Activated naive CD8-positive, alpha-beta T cell treated with anti-CD3 and anti-CD28 coated beads, Interleukin-2, amount 10 ng/mL, durations not matched to agents 7 days and 5 days (primary cell): ENCODE data around the gene PCP4L1. TPM values are rescaled to one million over a fixed set of nuclear protein-coding genes. Genes with fewer than 3 reads are reported as not detected.
"Not testable (repeated sequence)": the region's sequence is repeated elsewhere in the genome, so short reads cannot be mapped to it uniquely, and the experiment has no call there.

Experiments used
- ATAC-seq: fragments of 150-1000 bp; cut with Tn5 transposase; one replicate; pipeline ENCODE4 v1.10.0; 2021; ENCODE audit warnings: low read depth, moderate library complexity
- POLR2A ChIA-PET: fragments of 350-600 bp; sonication (Branson Sonifier 250); formaldehyde crosslinking; loops from one replicate; lab custom pipeline; 2021; ENCODE audit warnings: antibody characterized with exemption; lab: Charles Lee
- DNase-seq: peaks from one replicate; pipeline ENCODE4 v3.0.0; 2021
- H3K27ac Mint-ChIP-seq: one replicate; pipeline ENCODE4 v1.8.0; 2022; ENCODE audit warnings: mild to moderate bottlenecking, mixed read lengths
- H3K27me3 Mint-ChIP-seq: one replicate; pipeline ENCODE4 v1.8.0; 2022; ENCODE audit warnings: mild to moderate bottlenecking, moderate library complexity, mixed read lengths
- H3K36me3 Mint-ChIP-seq: one replicate; pipeline ENCODE4 v1.8.0; 2021; ENCODE audit warnings: mild to moderate bottlenecking, mixed read lengths
- H3K4me1 Mint-ChIP-seq: one replicate; pipeline ENCODE4 v1.8.0; 2021; ENCODE audit warnings: mixed read lengths
- H3K4me3 Mint-ChIP-seq: one replicate; pipeline ENCODE4 v1.8.0; 2022; ENCODE audit warnings: mild to moderate bottlenecking, moderate library complexity, mixed read lengths
- H3K9me3 Mint-ChIP-seq: one replicate; pipeline ENCODE4 v1.8.0; 2021; ENCODE audit warnings: mixed read lengths
- microRNA-seq: library from miRNA; unstranded; fragments of <30 nt; microRNA quantifications from one replicate; pipeline ENCODE4 v1.2.0, GENCODE V29; 2022
- total RNA-seq, 2 experiments: library from RNA; stranded (reverse); gene quantifications; one replicate each; pipeline ENCODE4 v1.2.3, GENCODE V29; 2021

PCP4L1 gene
- total RNA-seq, 2 experiments from 2014 or later = 0.91 to 1.1 TPM

- Mint-ChIP-seq H3K9me3 (no peaks in the 10 kb centered on the region), H3K27me3 (peaks cover 2% of the 10 kb centered on the region), H3K4me1 (peaks cover 17% of the 10 kb centered on the region), H3K36me3 (no peaks in the 10 kb centered on the region), H3K4me3 (peak within 1 kb of the TSS; percentile 99), H3K27ac (peak within 1 kb of the TSS; percentile 98)
- POLR2A ChIA-PET = interaction anchor here (0.7 to 2.4 kb wide), 11 partner anchors 9 to 412 kb away, joined by 3 to 22 read pairs (median 4); partner anchors contain the start of genes NDUFS2, PPOX and TOMM40L
- DNase-seq (peak; percentile 91), ATAC-seq (peak; percentile 98)
Observed at GRCh38 chr1:161314201-161314981, 55.8 kb downstream of the PCP4L1 start, which contains the start of gene SDHC. Gene SDHC, plus strand, starts transcription at chr1:161314381. Its CDS starts 25 bp downstream, at chr1:161314406.

DNA sequence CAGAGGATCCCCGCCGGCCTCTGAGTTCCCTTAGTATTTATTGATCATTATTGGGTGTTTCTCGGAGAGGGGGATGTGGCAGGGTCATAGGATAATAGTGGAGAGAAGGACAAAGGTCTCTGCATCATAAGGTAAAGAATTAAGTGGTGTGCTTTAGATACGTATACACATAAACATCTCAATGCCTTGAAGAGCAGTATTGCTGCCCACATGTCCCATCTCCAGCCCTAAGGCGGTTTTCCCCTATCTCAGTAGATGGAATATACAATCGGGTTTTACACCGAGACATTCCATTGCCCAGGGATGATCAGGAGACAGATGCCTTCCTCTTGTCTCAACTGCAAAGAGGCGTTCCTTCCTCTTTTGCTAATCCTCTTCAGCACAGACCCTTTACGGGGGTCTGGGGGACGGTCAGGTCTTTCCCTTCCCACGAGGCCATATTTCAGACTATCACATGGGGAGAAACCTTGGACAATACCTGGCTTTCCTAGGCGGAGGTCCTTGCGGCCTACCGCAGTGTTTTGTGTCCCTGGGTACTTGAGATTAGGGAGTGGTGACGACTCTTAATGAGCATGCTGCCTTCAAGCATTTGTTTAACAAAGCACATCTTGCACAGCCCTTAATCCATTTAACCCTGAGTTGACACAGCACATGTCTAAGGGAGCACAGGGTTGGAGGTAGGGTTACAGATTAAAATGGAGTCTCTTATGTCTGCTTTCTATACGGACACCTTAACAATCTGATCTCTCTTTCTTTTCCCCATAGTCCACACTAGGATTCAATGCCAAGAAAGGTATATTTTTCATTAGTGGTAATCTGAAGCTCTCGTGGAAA, 57.5 kb downstream of the PCP4L1 start:
- DNase-seq, H3K27ac Mint-ChIP-seq, ATAC-seq, H3K27me3 Mint-ChIP-seq, H3K4me3 Mint-ChIP-seq, H3K36me3 Mint-ChIP-seq, H3K9me3 Mint-ChIP-seq, POLR2A ChIA-PET: not testable (repeated sequence)
- H3K4me1 Mint-ChIP-seq = peaks cover 17% of the 10 kb centered on the region

DNA sequence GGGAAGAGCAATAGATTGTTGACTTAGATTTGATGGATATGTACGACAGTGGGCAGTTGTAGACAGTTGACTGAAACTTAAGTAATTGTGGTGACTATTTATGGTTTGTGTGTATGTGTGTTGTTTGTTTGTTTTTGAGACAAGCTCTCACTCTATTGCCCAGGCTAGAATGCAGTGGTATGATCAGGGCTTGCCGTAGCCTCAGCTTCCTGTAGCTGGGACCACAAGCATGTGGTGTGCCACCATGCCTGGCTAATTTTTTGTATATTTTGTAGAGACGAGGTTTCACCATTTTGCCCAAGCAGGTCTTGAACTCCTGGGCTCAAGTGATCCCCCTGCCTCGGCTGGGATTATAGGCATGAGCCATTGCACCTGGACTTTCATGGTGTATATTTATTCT, 65.5 kb downstream of the PCP4L1 start:
- H3K27me3 Mint-ChIP-seq = no peaks in the 10 kb centered on the region
- peak overlapping the region; percentile 42 for H3K4me3 Mint-ChIP-seq
- peak; percentile 74 for ATAC-seq
- peak overlapping the region; percentile 61 for H3K27ac Mint-ChIP-seq
- H3K4me1 Mint-ChIP-seq = peaks cover 8% of the 10 kb centered on the region
- POLR2A ChIA-PET = interaction anchor here (0.9 to 1.1 kb wide), 2 partner anchors 10 to 122 kb away, joined by 3 to 4 read pairs; partner anchors contain the start of genes NDUFS2 and SDHC
- H3K9me3 Mint-ChIP-seq = no peaks in the 10 kb centered on the region
- DNase-seq = peak; percentile 46
- peaks cover 16% of the 10 kb centered on the region for H3K36me3 Mint-ChIP-seq

- no peak for ATAC-seq
- Mint-ChIP-seq H3K27ac (no peak overlapping the region), H3K4me1 (peaks cover 3% of the 10 kb centered on the region), H3K9me3 (no peaks in the 10 kb centered on the region), H3K36me3 (peaks cover 19% of the 10 kb centered on the region), H3K4me3 (no peak overlapping the region), H3K27me3 (no peaks in the 10 kb centered on the region)
- DNase-seq = no peak
- POLR2A ChIA-PET = interaction anchor here (0.6 kb wide), 1 partner anchor 25 kb away, joined by 3 read pairs; no protein-coding TSS in a partner anchor
Observed at GRCh38 chr1:161330346-161330745, 71.8 kb downstream of the PCP4L1 start.

- POLR2A ChIA-PET = no interaction called here
- ATAC-seq = no peak
- no peak overlapping the region for H3K27ac Mint-ChIP-seq
- H3K4me3 Mint-ChIP-seq = no peak overlapping the region
- no peak for DNase-seq
- H3K27me3 Mint-ChIP-seq = no peaks in the 10 kb centered on the region
- no peaks in the 10 kb centered on the region for H3K9me3 Mint-ChIP-seq
- H3K4me1 Mint-ChIP-seq = peaks cover 3% of the 10 kb centered on the region
- peaks cover 18% of the 10 kb centered on the region for H3K36me3 Mint-ChIP-seq
Observed at GRCh38 chr1:161333166-161333565, 74.6 kb downstream of the PCP4L1 start.

Small RNA genes lying within 50 kb of the gene (microRNA-seq; reads per million reads assigned to microRNA genes)
- gene MIR5187 = not detected

Other genes with a start within 250 kb of the PCP4L1 start
- gene F11R, start 237.6 kb upstream of the PCP4L1 start, total RNA-seq = 10 to 100 TPM; 28.5 to 35.9 TPM
- gene TSTD1, start 219.8 kb upstream of the PCP4L1 start, total RNA-seq = 10 to 100 TPM; 81.7 to 84.9 TPM
- gene USF1, start 212.8 kb upstream of the PCP4L1 start, total RNA-seq = 10 to 100 TPM; 93.0 to 96.3 TPM
- 100 to 1,000 TPM; 260 to 273 TPM for gene ARHGAP30, start 188.9 kb upstream of the PCP4L1 start, total RNA-seq
- not detected for gene NECTIN4, start 169.2 kb upstream of the PCP4L1 start, total RNA-seq
- gene KLHDC9, start 160.4 kb upstream of the PCP4L1 start, total RNA-seq = 1 to 10 TPM; 1.2 TPM
- 10 to 100 TPM; 54.1 to 62.3 TPM for gene PFDN2, start 140.7 kb upstream of the PCP4L1 start, total RNA-seq
- 10 to 100 TPM; 44.7 to 49.3 TPM for gene NIT1, start 140.6 kb upstream of the PCP4L1 start, total RNA-seq
- 10 to 100 TPM; 39.8 to 40.3 TPM for gene DEDD, start 126.1 kb upstream of the PCP4L1 start, total RNA-seq
- gene UFC1, start 104.8 kb upstream of the PCP4L1 start, total RNA-seq = 10 to 100 TPM; 95.9 to 98.1 TPM
- 10 to 100 TPM; 40.7 to 46.8 TPM for gene USP21, start 99.2 kb upstream of the PCP4L1 start, total RNA-seq
- 10 to 100 TPM; 47.0 to 53.0 TPM for gene PPOX, start 92.3 kb upstream of the PCP4L1 start, total RNA-seq
- 10 to 100 TPM; 54.5 to 54.8 TPM for gene B4GALT3, start 81.2 kb upstream of the PCP4L1 start, total RNA-seq
- gene ADAMTS4, start 59.7 kb upstream of the PCP4L1 start, total RNA-seq = 1 to 10 TPM; 2.5 to 3.5 TPM
- gene NDUFS2, start 56.4 kb upstream of the PCP4L1 start, total RNA-seq = 10 to 100 TPM; 80.6 to 92.8 TPM
- gene FCER1G, start 43.5 kb upstream of the PCP4L1 start, total RNA-seq = 10 to 100 TPM; 18.9 to 22.1 TPM
- not detected for gene APOA2, start 35.1 kb upstream of the PCP4L1 start, total RNA-seq
- 10 to 100 TPM; 13.7 to 17.4 TPM for gene TOMM40L, start 32.7 kb upstream of the PCP4L1 start, total RNA-seq
- not detected for gene NR1I3, start 20.5 kb upstream of the PCP4L1 start, total RNA-seq
- gene MPZ, start 51.2 kb downstream of the PCP4L1 start, total RNA-seq = 1 to 10 TPM; 8.4 to 9.5 TPM
- 100 to 1,000 TPM; 148 to 150 TPM for gene SDHC, start 55.6 kb downstream of the PCP4L1 start, total RNA-seq
- gene CFAP126, start 109.1 kb downstream of the PCP4L1 start, total RNA-seq = not detected
- 1 to 10 TPM; 1.3 to 2.4 TPM for gene FCGR2A, start 246.7 kb downstream of the PCP4L1 start, total RNA-seq